WTC11 (cell line): ENCODE results near the gene TUT4. TPM values are rescaled to one million over a fixed set of nuclear protein-coding genes. Genes with fewer than 3 reads are reported as not detected.

Experiments used
- ATAC-seq: fragments of 200-7000 bp; cut with Tn5 transposase; 2 replicates; pipeline ENCODE4 v1.10.0; 2021; ENCODE audit warnings: mild to moderate bottlenecking, moderate library complexity
- CTCF ChIA-PET: fragments of 300-600 bp; sonication (Branson Sonifier 250); formaldehyde crosslinking; loops from one replicate; lab custom pipeline; 2021; ENCODE audit warnings: antibody characterized with exemption; lab: Charles Lee
- POLR2A ChIA-PET: fragments of 350-600 bp; sonication (Branson Sonifier 250); formaldehyde crosslinking; loops from one replicate; lab custom pipeline; 2021; ENCODE audit warnings: antibody characterized with exemption; lab: Charles Lee
- DNase-seq: peaks from one replicate; pipeline ENCODE4 v3.0.0; 2021; ENCODE audit warnings: low spot score
- H3K27ac Mint-ChIP-seq: 2 replicates; pipeline ENCODE4 v1.8.0; 2021; ENCODE audit warnings: mixed read lengths
- H3K27me3 Mint-ChIP-seq: 2 replicates; pipeline ENCODE4 v1.8.0; 2021; ENCODE audit warnings: low read depth, mild to moderate bottlenecking, moderate library complexity, mixed read lengths
- H3K36me3 Mint-ChIP-seq: 2 replicates; pipeline ENCODE4 v1.8.0; 2021; ENCODE audit warnings: mixed read lengths
- H3K4me1 Mint-ChIP-seq: 2 replicates; pipeline ENCODE4 v1.8.0; 2022; ENCODE audit warnings: mixed read lengths
- H3K4me3 Mint-ChIP-seq: 2 replicates; pipeline ENCODE4 v1.8.0; 2021; ENCODE audit warnings: mild to moderate bottlenecking, moderate library complexity, mixed read lengths
- H3K9me3 Mint-ChIP-seq: 2 replicates; pipeline ENCODE4 v1.8.0; 2021; ENCODE audit warnings: mixed read lengths
- CBFB ChIP-seq: sonication (generic); formaldehyde crosslinking; IDR thresholded peaks from 2 replicates; pipeline ENCODE4 v1.8.1; 2022; ENCODE audit warnings: mild to moderate bottlenecking, low read depth, missing genetic modification reagents
- CREB1 ChIP-seq: sonication (generic); formaldehyde crosslinking; IDR thresholded peaks from 2 replicates; pipeline ENCODE4 v1.8.0; 2023; ENCODE audit warnings: mild to moderate bottlenecking, missing genetic modification reagents
- E2F4 ChIP-seq: sonication (generic); formaldehyde crosslinking; IDR thresholded peaks from 2 replicates; pipeline ENCODE4 v1.8.1; 2022; ENCODE audit warnings: low read depth, mild to moderate bottlenecking, moderate library complexity, missing genetic modification reagents, borderline replicate concordance
- ERG ChIP-seq: fragments of 250-450 bp; sonication (Bioruptor Pico); IDR thresholded peaks from 2 replicates; pipeline ENCODE4 v1.8.0; 2021; ENCODE audit warnings: mild to moderate bottlenecking
- FOXJ3 ChIP-seq: sonication (generic); formaldehyde crosslinking; IDR thresholded peaks from 2 replicates; pipeline ENCODE4 v1.9.0; 2021; ENCODE audit warnings: missing genetic modification reagents, mild to moderate bottlenecking, borderline replicate concordance
- HMGXB4 ChIP-seq: sonication (generic); formaldehyde crosslinking; IDR thresholded peaks from 2 replicates; pipeline ENCODE4 v1.8.1; 2023; ENCODE audit warnings: mild to moderate bottlenecking, moderate library complexity, missing genetic modification reagents
- IRF2 ChIP-seq: sonication (generic); formaldehyde crosslinking; IDR thresholded peaks from 2 replicates; pipeline ENCODE4 v1.8.0; 2022; ENCODE audit warnings: low read depth, missing genetic modification reagents, borderline replicate concordance
- JUN ChIP-seq: sonication (generic); formaldehyde crosslinking; IDR thresholded peaks from 2 replicates; pipeline ENCODE4 v1.8.0; 2023; ENCODE audit warnings: mild to moderate bottlenecking, missing genetic modification reagents
- MYBL2 ChIP-seq: sonication (generic); formaldehyde crosslinking; IDR thresholded peaks from 2 replicates; pipeline ENCODE4 v1.8.1; 2023; ENCODE audit warnings: mild to moderate bottlenecking, moderate library complexity, missing genetic modification reagents
- NR3C1 ChIP-seq: sonication (generic); formaldehyde crosslinking; conservative IDR thresholded peaks from 2 replicates; pipeline ENCODE4 v1.8.1; 2023; ENCODE audit warnings: low read depth, mild to moderate bottlenecking, missing genetic modification reagents
- OVOL2 ChIP-seq: fragments of 250-450 bp; sonication (Bioruptor Pico); IDR thresholded peaks from 2 replicates; pipeline ENCODE4 v1.9.0; 2021; ENCODE audit warnings: mild to moderate bottlenecking, borderline replicate concordance
- PREB ChIP-seq: sonication (generic); formaldehyde crosslinking; IDR thresholded peaks from 2 replicates; pipeline ENCODE4 v1.8.1; 2022; ENCODE audit warnings: mild to moderate bottlenecking, missing genetic modification reagents, moderate library complexity, borderline replicate concordance
- PRRX2 ChIP-seq: fragments of 250-450 bp; sonication (Bioruptor Pico); IDR thresholded peaks from 2 replicates; pipeline ENCODE4 v1.8.0; 2021; ENCODE audit warnings: mild to moderate bottlenecking
- SMAD3 ChIP-seq: sonication (generic); formaldehyde crosslinking; IDR thresholded peaks from 2 replicates; pipeline ENCODE4 v1.8.0; 2022; ENCODE audit warnings: missing genetic modification reagents, mild to moderate bottlenecking, borderline replicate concordance
- TEAD4 ChIP-seq: sonication (generic); formaldehyde crosslinking; IDR thresholded peaks from 2 replicates; pipeline ENCODE4 v1.8.0; 2022; ENCODE audit warnings: mild to moderate bottlenecking, missing genetic modification reagents
- ZNF121 ChIP-seq: sonication (generic); formaldehyde crosslinking; IDR thresholded peaks from 2 replicates; pipeline ENCODE4 v1.8.0; 2023; ENCODE audit warnings: missing genetic modification reagents
- ZNF138 ChIP-seq: sonication (generic); formaldehyde crosslinking; conservative IDR thresholded peaks from 2 replicates; pipeline ENCODE4 v1.8.1; 2022; ENCODE audit warnings: mild to moderate bottlenecking, moderate library complexity, missing genetic modification reagents
- ZNF232 ChIP-seq: sonication (generic); formaldehyde crosslinking; IDR thresholded peaks from 2 replicates; pipeline ENCODE4 v1.8.0; 2022; ENCODE audit warnings: mild to moderate bottlenecking, missing genetic modification reagents
- ZNF263 ChIP-seq: sonication (generic); formaldehyde crosslinking; IDR thresholded peaks from 2 replicates; pipeline ENCODE4 v1.8.1; 2022; ENCODE audit warnings: low read depth, mild to moderate bottlenecking, moderate library complexity, missing genetic modification reagents
- total RNA-seq: library from RNA; stranded (reverse); gene quantifications from 3 replicates; pipeline ENCODE4 v1.2.3, GENCODE V29; 2021

Gene TUT4
- total RNA-seq, 1 experiment from 2014 or later: 63.3 TPM

GRCh38 chr1:52576074-52576473 lies 23.2 kb upstream of the TUT4 start:
- ChIA-PET CTCF (no interaction called here), POLR2A (no interaction called here)
- no peak overlapping the region for H3K4me3 Mint-ChIP-seq
- peaks cover 2% of the 10 kb centered on the region; the same call in 1 of the 2 replicates for H3K27me3 Mint-ChIP-seq
- ATAC-seq (no peak), DNase-seq (no peak)
- no peaks in the 10 kb centered on the region for H3K4me1 Mint-ChIP-seq
- H3K9me3 Mint-ChIP-seq: 0 out of 2 replicates have a peak, but pooled peaks cover 8% of the 10 kb centered on the region
- TF ChIP-seq ZNF121 (CRISPR knock-in tag) (peak; percentile 46; the same call in 1 of the 2 replicates), ZNF138 (CRISPR knock-in tag) (no peak)
- H3K36me3 Mint-ChIP-seq: no peaks in the 10 kb centered on the region
- no peak overlapping the region for H3K27ac Mint-ChIP-seq

- TF ChIP-seq FOXJ3 (no peak), SMAD3 (CRISPR knock-in tag) (no peak), PRRX2 (no peak), OVOL2 (CRISPR knock-in tag) (no peak), HMGXB4 (no peak)
- TF ChIP-seq, all 79 proteins: peak for 0
- ATAC-seq (no peak), DNase-seq (no peak)
- peaks cover 2% of the 10 kb centered on the region; the same call in 1 of the 2 replicates for H3K27me3 Mint-ChIP-seq
- POLR2A ChIA-PET: no interaction called here
- H3K4me1 Mint-ChIP-seq: peaks cover 2% of the 10 kb centered on the region; the same call in 1 of the 2 replicates
- 0 out of 2 replicates have a peak, but pooled peaks cover 8% of the 10 kb centered on the region for H3K9me3 Mint-ChIP-seq
- no peak overlapping the region for H3K27ac Mint-ChIP-seq
- no peaks in the 10 kb centered on the region for H3K36me3 Mint-ChIP-seq
- no peak overlapping the region for H3K4me3 Mint-ChIP-seq
- CTCF ChIA-PET: no interaction called here
These were observed 21.7 kb upstream of the TUT4 start for GRCh38 chr1:52574594-52574993.

- POLR2A ChIA-PET: no interaction called here
- 0 out of 2 replicates have a peak, but pooled peaks cover 8% of the 10 kb centered on the region for H3K9me3 Mint-ChIP-seq
These were observed 19.5 kb upstream of the TUT4 start for GRCh38 chr1:52572387-52572786.

More at GRCh38 chr1:52572387-52572786, 19.5 kb upstream of the TUT4 start:
- CTCF ChIA-PET: no interaction called here
- no peaks in the 10 kb centered on the region for H3K36me3 Mint-ChIP-seq
- TF ChIP-seq IRF2 (CRISPR knock-in tag) (no peak), MYBL2 (CRISPR knock-in tag) (no peak), ERG (no peak), ZNF263 (CRISPR knock-in tag) (no peak), JUN (CRISPR knock-in tag) (no peak), PREB (CRISPR knock-in tag) (no peak), CBFB (CRISPR knock-in tag) (no peak), E2F4 (CRISPR knock-in tag) (no peak), ZNF232 (CRISPR knock-in tag) (no peak), NR3C1 (CRISPR knock-in tag) (no peak), OVOL2 (CRISPR knock-in tag) (no peak), TEAD4 (CRISPR knock-in tag) (no peak), CREB1 (CRISPR knock-in tag) (no peak)
- TF ChIP-seq, all 79 proteins: peak for 0
- DNase-seq (no peak), ATAC-seq (no peak)
- H3K4me3 Mint-ChIP-seq: no peak overlapping the region
- H3K4me1 Mint-ChIP-seq: peaks cover 15% of the 10 kb centered on the region
- H3K27me3 Mint-ChIP-seq: no peaks in the 10 kb centered on the region
- H3K27ac Mint-ChIP-seq: no peak overlapping the region
